Stimulated activated CD4-positive, alpha-beta T cell treated with anti-CD3 and anti-CD28 coated beads, Interleukin-1b, Interleukin-23, amount 100 ng/mL, for 4 hours (primary cell): ENCODE measurements around the gene BPI.
"Not testable (repeated sequence)": the region's sequence is repeated elsewhere in the genome, so short reads cannot be mapped to it uniquely, and the experiment has no call there.

Source experiments
- DNase-seq, 2 donors: peaks; one replicate each; pipeline ENCODE4 v3.0.0-alpha.2; 2020; ENCODE audit warnings: low read depth in 2 of 2

BPI gene

DNA sequence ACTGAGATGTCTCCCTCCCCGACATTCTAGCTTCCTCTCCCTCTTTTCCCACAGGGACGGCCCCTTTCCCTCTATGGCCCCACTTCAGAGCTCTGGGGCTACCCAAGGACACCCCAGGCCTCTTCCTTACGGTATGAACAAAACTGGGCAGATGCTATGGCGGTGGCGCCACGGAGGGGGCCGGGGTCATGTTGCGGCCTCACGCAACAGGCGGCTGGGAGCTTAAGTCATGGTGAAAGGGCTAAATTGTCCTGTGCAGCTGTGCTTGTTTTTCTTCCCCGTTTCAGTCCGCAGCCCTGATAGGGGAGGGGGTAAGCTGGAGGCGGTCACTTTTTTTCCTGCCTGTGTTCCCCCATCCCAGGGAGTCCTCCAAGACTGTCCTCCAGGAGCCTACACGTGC lies 25.8 kb upstream of the BPI start:
- no peak for DNase-seq

DNA sequence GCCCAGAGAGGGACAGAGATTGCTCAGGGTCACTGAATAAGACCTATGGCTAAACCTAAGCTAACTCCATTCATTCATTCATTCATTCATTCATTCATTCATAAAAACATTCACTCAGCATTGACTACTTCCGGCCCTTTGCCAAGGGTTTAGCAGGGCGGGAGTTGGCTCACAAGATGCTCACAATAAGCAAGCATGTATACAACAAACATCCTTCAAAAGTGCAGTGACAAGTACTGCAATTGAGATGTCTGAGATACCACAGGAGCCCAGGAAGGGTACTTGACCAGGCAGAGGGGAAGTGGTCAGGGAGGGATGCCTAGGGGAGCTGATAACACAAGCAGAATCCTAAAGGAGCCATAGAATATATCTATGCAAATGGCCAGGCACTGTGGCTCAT lies 25.2 kb upstream of the BPI start:
- DNase-seq = no peak

GRCh38 chr20:38281176-38281915 lies 22.6 kb upstream of the BPI start:
- DNase-seq = not testable (repeated sequence)

- DNase-seq = no peak
Measured at GRCh38 chr20:38283236-38283635, 20.7 kb upstream of the BPI start.

DNA sequence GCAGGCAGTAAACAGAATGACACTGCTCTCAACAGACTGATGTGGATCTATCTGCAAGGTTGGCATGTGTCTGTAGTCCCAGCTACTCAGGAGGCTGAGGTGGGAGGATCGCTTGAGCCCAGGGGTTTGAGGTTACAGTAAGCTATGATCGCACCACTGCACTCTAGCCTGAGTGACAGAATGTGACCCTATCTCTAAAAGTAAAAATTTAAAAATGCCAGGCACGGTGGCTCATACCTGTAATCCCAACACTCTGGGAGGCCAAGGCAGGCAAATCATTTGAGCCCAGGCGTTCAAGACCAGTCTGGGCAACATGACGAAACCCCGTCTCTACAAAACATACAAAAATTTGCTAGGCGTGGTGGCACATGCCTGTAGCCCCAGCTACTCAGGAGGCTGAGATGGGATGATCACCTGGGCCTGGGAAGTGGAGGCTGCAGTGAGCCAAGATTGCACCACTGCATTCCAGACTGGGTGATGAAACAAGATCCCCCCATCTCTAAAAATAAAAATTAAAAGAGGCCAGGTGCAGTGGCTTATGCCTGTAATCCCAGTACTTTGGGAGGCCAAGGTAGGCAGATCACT lies 19.8 kb upstream of the BPI start:
- DNase-seq = not testable (repeated sequence)

DNA sequence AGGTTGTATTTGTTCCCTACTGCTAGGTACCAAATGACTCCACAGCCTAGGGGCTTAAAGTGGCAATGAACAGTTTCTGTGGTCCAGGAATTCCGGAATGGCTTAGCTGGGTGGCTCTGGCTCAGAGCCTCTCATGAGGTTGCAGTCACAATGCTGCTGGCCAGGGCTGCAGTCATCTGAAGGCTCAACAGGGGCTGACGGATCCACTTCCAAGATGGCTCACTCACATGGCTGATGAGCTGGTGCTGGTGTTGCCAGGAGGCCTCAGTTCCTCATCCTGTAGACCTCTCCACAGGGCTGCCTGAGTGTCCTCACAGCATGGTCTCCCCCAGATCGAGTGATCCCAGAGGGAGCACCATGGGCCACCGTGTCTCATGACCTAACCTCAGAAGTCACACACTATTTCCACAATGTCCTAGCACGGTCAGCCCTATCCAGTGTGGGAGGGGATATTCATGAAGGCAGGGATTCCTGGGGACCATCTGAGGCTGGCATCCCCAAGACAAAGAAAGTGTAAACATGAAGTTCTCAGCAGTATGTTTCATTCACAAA lies 19.0 kb upstream of the BPI start:
- no peak for DNase-seq

- no peak for DNase-seq
Measured at GRCh38 chr20:38286586-38287531, 17.1 kb upstream of the BPI start.

GRCh38 chr20:38290829-38291814 lies 12.8 kb upstream of the BPI start:
- DNase-seq = no peak

DNA sequence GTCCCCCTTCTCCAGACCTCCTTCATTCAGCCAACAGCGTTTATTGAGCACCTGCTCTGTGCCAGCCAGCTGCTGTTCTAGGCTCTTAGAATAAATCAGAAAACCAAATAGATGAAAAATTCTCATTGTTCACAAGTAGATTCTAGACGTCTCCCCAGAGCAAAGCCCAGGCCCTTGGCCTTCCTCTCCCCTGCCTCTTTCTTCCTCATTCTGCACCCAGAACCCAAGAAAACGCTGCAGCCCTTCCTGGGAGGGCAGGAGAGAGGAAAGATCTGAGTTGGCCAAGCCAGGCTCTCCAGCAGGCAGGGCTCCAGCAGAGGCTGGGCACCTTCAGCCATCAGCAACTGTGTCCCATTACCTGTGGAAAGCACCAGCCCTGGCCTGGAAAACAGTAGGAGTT lies 12.0 kb upstream of the BPI start:
- no peak for DNase-seq

- no peak for DNase-seq
Measured at GRCh38 chr20:38293491-38294065, 10.4 kb upstream of the BPI start.

DNA sequence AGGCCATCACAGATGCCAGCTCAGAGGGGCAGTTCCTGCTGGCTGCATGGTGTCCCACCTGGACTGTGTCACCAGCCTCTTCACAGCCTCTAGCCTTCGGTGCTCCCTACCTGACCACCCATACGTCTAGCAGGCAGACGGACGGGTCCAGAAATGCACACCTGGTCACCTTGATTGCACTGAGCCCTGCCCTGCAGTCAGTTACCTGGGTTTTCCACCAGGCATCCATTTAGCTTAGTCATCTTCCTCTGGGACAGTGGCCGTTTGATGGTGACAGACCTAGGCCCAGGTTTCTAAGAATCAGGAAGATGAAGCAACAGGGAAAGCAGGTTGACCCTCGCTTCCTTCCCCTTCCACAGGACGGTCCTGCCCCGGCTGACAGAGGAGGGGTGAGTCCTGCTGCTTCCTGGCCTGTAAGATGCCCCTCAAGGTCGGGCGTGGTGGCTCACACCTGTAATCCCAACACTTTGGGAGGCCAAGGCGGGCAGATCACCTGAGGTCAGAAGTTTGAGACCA lies 9.8 kb upstream of the BPI start:
- no peak for DNase-seq

DNA sequence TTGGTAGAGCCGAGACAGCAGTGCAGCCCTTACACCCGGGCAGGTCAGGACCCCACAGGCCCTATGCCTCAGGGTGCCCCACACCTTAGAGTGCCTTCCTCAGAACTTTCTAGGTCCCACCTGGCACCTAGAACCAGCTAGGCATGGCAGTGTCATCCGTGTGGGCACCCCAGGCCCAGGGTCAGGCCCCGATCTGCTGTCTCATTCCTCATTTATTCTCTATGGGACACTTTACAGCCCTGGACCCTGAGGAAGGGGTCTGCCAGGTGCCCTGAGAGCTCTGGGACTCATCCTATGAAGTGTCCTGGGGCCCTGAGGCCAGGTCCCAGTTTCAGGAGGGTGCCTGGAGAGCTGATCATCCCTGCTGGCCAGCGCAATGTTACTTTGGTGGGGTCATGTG lies 8.1 kb upstream of the BPI start:
- DNase-seq = no peak

- DNase-seq = no peak
Measured at GRCh38 chr20:38296433-38296832, 7.5 kb upstream of the BPI start.

- DNase-seq = no peak
Measured at GRCh38 chr20:38297916-38298674, 5.9 kb upstream of the BPI start.

DNA sequence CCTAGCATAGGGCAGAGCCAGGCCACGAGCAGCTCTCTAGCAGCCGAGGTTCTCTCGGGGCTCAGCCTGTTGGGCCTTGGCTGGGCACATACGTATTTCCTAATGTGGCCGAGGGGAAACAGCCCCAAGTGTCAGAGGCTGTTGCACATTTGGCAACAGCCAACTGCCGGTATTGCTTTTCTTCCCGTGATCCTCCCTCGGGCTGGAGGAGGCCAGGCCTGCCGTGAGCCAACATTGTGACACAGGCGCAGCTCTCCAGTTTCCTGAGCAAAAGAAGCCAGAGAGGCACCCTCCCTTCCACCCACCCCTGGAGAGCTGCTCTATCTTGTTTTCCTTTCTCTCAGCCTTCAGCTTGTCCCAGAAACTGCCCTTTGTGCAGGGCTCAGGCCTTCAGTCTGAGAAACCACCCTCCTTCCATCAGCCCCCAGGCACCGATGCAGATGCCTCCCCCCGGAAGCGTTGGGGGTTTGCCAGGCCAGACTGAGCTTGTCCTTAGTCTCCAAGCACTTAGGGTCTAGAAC lies 5.1 kb upstream of the BPI start:
- DNase-seq = no peak

- DNase-seq = no peak
Measured at GRCh38 chr20:38299963-38300362, 4.0 kb upstream of the BPI start.

DNA sequence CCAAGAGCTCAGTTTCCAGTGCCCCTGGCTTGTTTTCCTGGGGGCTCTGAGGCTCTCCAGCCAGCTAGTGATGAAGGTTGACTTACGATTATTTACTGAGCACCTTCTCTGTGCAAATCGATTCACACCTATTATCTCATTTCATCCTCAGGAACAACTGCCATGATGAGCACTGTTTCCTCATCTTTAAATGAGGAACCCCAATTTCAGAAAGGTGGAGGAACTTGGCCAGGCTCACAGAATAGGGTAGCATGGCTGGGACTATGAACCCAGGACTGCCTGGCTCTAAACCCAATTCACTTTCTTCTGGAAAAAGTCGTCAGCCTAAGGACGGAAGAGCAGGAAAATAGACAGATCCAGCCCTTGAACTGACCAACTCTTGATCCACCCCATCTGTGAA lies 3.5 kb upstream of the BPI start:
- DNase-seq = no peak

DNA sequence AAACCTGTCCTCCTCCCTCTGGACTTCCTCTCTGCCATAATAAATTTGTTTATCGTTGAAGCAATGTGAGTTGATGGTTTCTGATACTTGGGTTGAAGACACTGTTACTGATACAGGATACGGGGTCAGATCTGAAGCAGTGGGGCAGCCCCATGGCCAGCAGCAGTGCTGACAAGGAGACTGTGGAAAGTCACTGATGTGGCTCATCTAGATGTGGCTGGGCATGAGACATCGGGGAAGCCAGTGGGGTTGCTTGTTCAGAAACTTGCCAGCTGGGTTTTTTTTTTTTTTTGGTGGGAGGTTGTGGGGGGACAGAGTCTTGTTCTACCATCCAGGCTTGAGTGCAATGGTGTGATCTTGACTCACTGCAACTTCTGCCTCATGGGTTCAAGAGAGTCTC lies 2.6 kb upstream of the BPI start:
- no peak for DNase-seq

GRCh38 chr20:38302786-38303185 lies 1.2 kb upstream of the BPI start:
- no peak for DNase-seq
